Stimulated activated CD8-positive, alpha-beta memory T cell treated with anti-CD3 and anti-CD28 coated beads, Interleukin-7, amount 100 ng/mL, for 24 hours (primary cell): ENCODE results near the gene GPR32.
"Not testable (repeated sequence)": the region's sequence is repeated elsewhere in the genome, so short reads cannot be mapped to it uniquely, and the experiment has no call there.

Source experiments
- DNase-seq: peaks from one replicate; pipeline ENCODE4 v3.0.0-alpha.2; 2020; ENCODE audit warnings: low read depth

Gene GPR32

GRCh38 chr19:50747141-50747540, 23.1 kb upstream of the GPR32 start:
- not testable (repeated sequence) for DNase-seq

- DNase-seq: no peak
Measured at GRCh38 chr19:50749490-50749889, 20.8 kb upstream of the GPR32 start.

- DNase-seq: no peak
Measured at GRCh38 chr19:50750010-50750409, 20.3 kb upstream of the GPR32 start.

- no peak for DNase-seq
Measured at GRCh38 chr19:50753879-50754278, 16.4 kb upstream of the GPR32 start.

- DNase-seq: not testable (repeated sequence)
Measured at GRCh38 chr19:50756244-50756643, 14.0 kb upstream of the GPR32 start.

- not testable (repeated sequence) for DNase-seq
Measured at GRCh38 chr19:50757624-50758023, 12.6 kb upstream of the GPR32 start.

GRCh38 chr19:50759076-50759475, 11.2 kb upstream of the GPR32 start:
- DNase-seq: not testable (repeated sequence)

GRCh38 chr19:50759886-50760285, 10.4 kb upstream of the GPR32 start:
- DNase-seq: no peak

- not testable (repeated sequence) for DNase-seq
Measured at GRCh38 chr19:50761501-50761900, 8.8 kb upstream of the GPR32 start.

- DNase-seq: not testable (repeated sequence)
Measured at GRCh38 chr19:50763521-50763920, 6.7 kb upstream of the GPR32 start.

- DNase-seq: no peak
Measured at GRCh38 chr19:50764409-50764808, 5.9 kb upstream of the GPR32 start.

- not testable (repeated sequence) for DNase-seq
Measured at GRCh38 chr19:50766746-50767145, 3.5 kb upstream of the GPR32 start.

GRCh38 chr19:50767263-50767662, 3.0 kb upstream of the GPR32 start:
- not testable (repeated sequence) for DNase-seq

- DNase-seq: no peak
Measured at GRCh38 chr19:50768277-50768676, 2.0 kb upstream of the GPR32 start.

GRCh38 chr19:50770888-50771287, 624 bp downstream of the GPR32 start:
- no peak for DNase-seq

- DNase-seq: no peak
Measured at GRCh38 chr19:50772476-50772875, 2.2 kb downstream of the GPR32 start.

GRCh38 chr19:50772912-50773311, 2.6 kb downstream of the GPR32 start:
- DNase-seq: not testable (repeated sequence)

GRCh38 chr19:50773454-50773853, 3.2 kb downstream of the GPR32 start:
- DNase-seq: not testable (repeated sequence)

GRCh38 chr19:50776131-50776530, 5.9 kb downstream of the GPR32 start:
- DNase-seq: no peak

- DNase-seq: no peak
Measured at GRCh38 chr19:50777261-50777660, 7.0 kb downstream of the GPR32 start.

GRCh38 chr19:50777830-50778303, 7.6 kb downstream of the GPR32 start:
- no peak for DNase-seq

GRCh38 chr19:50778906-50779430, 8.7 kb downstream of the GPR32 start:
- no peak for DNase-seq

- DNase-seq: no peak
Measured at GRCh38 chr19:50779504-50780457, 9.5 kb downstream of the GPR32 start.
